Tibial nerve (tissue), 4 donors: ENCODE results near the gene QSOX1. TPM values are rescaled to one million over a fixed set of nuclear protein-coding genes. Genes with fewer than 3 reads are reported as not detected.

Experiments used
- DNase-seq, 2 donors: peaks; one replicate each; pipeline ENCODE4 v3.0.0-alpha.2; 2019; ENCODE audit warnings: low spot score in 2 of 2
- H3K27ac ChIP-seq, 4 donors: fragments of 200-600 bp; sonication (generic) in 3 of 4; one replicate each; pipeline ENCODE4 v1.5.1; 2017 to 2019; ENCODE audit warnings: mild to moderate bottlenecking in 1 of 4
- H3K27me3 ChIP-seq, 2 donors: fragments of 200-600 bp; sonication (generic) in 1 of 2; one replicate each; pipeline versions ENCODE4 v1.5.1 to v1.6.0; 2017 to 2019
- H3K36me3 ChIP-seq, 3 donors: fragments of 200-600 bp; sonication (generic); one replicate each; pipeline ENCODE4 v1.5.1; 2018 to 2019
- H3K4me1 ChIP-seq, 4 donors: fragments of 200-600 bp; sonication (generic) in 3 of 4; one replicate each; pipeline ENCODE4 v1.5.1; 2017 to 2019
- H3K4me3 ChIP-seq, 4 donors: fragments of 200-600 bp; sonication (generic) in 3 of 4; one replicate each; pipeline ENCODE4 v1.5.1; 2017 to 2019; ENCODE audit warnings: mild to moderate bottlenecking in 1 of 4, moderate library complexity in 1 of 4
- H3K9me3 ChIP-seq, 4 donors: fragments of 200-600 bp; sonication (generic) in 3 of 4; one replicate each; pipeline ENCODE4 v1.5.1; 2017 to 2019
- CTCF ChIP-seq, 5 experiments: fragments of 200-600 bp in 3 of 5; fragments of 450-650 bp in 2 of 5; sonication (generic) in 3 of 5; IDR thresholded peaks; one replicate each; pipeline ENCODE4 v1.5.1; 2016 to 2019; ENCODE audit warnings: antibody characterized with exemption in 5 of 5, mild to moderate bottlenecking in 3 of 5, moderate library complexity in 2 of 5
- EP300 ChIP-seq, 2 donors: sonication (generic); formaldehyde crosslinking; IDR thresholded peaks; one replicate each; pipeline ENCODE4 v1.6.1; 2017; ENCODE audit warnings: antibody characterized with exemption in 2 of 2, mild to moderate bottlenecking in 1 of 2
- POLR2A ChIP-seq, 2 donors: fragments of 450-650 bp; IDR thresholded peaks; one replicate each; pipeline ENCODE4 v1.6.1; 2017; ENCODE audit warnings: antibody characterized with exemption in 2 of 2, mild to moderate bottlenecking in 2 of 2, moderate library complexity in 2 of 2
- WGBS, 2 donors: methylation state at CpG; one replicate each; pipeline ENCODE4 v1.1.5; 2018; 5-methylcytosine and 5-hydroxymethylcytosine counted together
- total RNA-seq, 4 donors: library from RNA; depleted of rRNA; stranded (reverse); fragments of >200 nt; gene quantifications; one replicate each; pipeline ENCODE4 v1.1.0, GENCODE V29; 2016

QSOX1 gene
- total RNA-seq, 4 donors from 2014 or later, result 41.0 to 55.5 (median 50.7) TPM

DNA sequence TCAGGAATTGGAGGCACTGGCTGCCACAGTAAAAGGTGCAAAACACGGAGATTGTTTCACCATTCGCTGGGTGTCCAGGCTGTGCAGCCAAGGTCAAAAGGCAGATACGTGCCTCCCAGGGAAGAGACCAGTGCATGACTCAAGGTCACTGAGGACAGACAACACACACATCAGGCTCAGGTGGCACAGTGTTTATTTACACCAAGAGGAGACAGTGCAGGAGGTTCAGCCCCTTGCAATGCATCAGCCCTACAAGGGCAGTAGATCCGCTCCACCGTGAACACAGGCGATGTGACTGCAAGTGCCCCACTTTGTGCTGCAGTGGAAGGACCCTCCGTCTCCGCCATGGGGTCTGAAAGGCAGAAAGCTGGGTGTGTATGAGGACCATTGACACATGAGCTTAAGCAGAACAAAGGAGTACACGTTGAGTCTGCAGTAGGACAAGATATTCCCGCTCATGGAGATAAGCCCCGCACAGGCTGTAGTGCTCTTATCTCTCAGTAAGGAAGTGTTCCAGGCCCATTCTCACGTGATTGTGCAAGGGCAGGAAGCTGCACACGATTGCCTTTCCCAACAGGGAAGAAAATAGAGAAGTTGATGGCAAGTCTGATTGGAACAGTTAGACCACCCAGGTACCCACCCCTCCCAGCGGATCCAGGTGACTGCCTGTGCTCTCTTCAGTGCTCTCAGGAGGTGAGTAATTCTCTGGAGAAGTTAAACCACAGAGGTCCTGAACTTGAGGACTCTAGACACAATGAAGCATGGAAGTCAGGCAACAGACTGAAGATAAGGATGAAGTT, 37.5 kb upstream of the QSOX1 start:
- DNase-seq, result no peak
- 81 to 84% methylated on average over 14 of the region's 14 CpGs for WGBS, 2 donors
- no peaks in the 10 kb centered on the region for H3K27me3 ChIP-seq
- H3K27ac ChIP-seq, result no peak overlapping the region
- no peaks in the 10 kb centered on the region for H3K9me3 ChIP-seq
- no peak overlapping the region for H3K4me3 ChIP-seq
- H3K36me3 ChIP-seq, result peaks cover 0 to 16% (median 0%) of the 10 kb centered on the region in 3 donors
- no peaks in the 10 kb centered on the region for H3K4me1 ChIP-seq
- TF ChIP-seq EP300 (IDR thresholded peaks at IDR 0.05), result no peak
- TF ChIP-seq CTCF (IDR thresholded peaks at IDR 0.05), result no peak

DNA sequence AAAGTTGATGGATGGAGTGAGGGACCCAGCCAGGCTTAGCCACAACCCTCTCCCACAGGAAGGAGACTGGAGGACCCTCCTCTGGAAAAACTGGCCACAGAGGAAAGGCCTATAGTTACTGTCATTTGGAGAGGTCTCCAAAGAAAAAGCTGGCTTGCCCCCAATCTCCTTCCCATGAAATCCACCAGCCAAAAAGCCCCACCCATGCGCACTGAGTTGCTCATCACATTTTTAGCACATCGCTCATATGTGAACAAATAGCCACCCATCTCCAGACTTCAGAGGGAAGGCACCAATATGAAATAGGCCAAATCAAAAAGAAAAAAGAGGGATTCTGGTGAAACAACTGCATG, 36.9 kb upstream of the QSOX1 start:
- 90 to 100% methylated on average over 2 of the region's 2 CpGs for WGBS, 2 donors
- Histone ChIP-seq H3K27ac (no peak overlapping the region), H3K4me1 (no peaks in the 10 kb centered on the region), H3K27me3 (no peaks in the 10 kb centered on the region), H3K9me3 (no peaks in the 10 kb centered on the region), H3K36me3 (peaks cover 0 to 10% (median 0%) of the 10 kb centered on the region in 3 donors), H3K4me3 (no peak overlapping the region)
- DNase-seq, result no peak
- TF ChIP-seq EP300 (IDR thresholded peaks at IDR 0.05) (no peak), CTCF (IDR thresholded peaks at IDR 0.05) (no peak), POLR2A (IDR thresholded peaks at IDR 0.05) (no peak)

- Histone ChIP-seq H3K36me3 (no peaks in the 10 kb centered on the region), H3K27me3 (no peaks in the 10 kb centered on the region), H3K27ac (no peak overlapping the region), H3K4me3 (no peak overlapping the region), H3K4me1 (no peaks in the 10 kb centered on the region), H3K9me3 (no peaks in the 10 kb centered on the region)
- TF ChIP-seq EP300 (IDR thresholded peaks at IDR 0.05) (no peak), CTCF (IDR thresholded peaks at IDR 0.05) (no peak), POLR2A (IDR thresholded peaks at IDR 0.05) (no peak)
- DNase-seq, result no peak
- WGBS, 2 donors, result 83 to 85% methylated on average over 2 of the region's 2 CpGs
Observed at GRCh38 chr1:180119837-180120236, 34.8 kb upstream of the QSOX1 start.

DNA sequence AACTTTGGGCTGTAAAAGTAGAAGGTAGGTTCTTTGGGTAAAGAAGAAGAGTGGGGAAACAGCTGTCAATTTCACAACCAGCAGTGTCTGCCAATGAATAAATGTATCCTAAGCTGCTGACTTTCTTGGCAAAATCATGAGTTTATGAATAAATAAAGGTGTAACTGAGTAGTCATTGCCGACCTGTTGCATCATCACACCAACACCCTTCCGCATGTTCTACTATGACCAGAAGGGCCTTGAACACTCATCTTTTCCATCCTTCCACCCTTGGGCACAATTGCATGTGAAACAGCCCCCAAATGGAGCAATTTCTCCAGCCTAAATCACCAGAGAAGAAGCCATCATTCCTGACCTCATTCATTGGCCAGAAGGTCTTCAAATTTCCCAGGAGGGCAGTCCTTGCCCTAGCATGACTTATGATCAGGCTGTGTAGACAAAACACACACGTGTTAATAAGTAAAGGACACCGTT, 31.2 kb upstream of the QSOX1 start:
- Histone ChIP-seq H3K4me1 (no peaks in the 10 kb centered on the region), H3K9me3 (no peaks in the 10 kb centered on the region), H3K27ac (no peak overlapping the region), H3K36me3 (no peaks in the 10 kb centered on the region), H3K4me3 (no peak overlapping the region), H3K27me3 (no peaks in the 10 kb centered on the region)
- no peak for TF ChIP-seq POLR2A (IDR thresholded peaks at IDR 0.05)
- no peak for TF ChIP-seq EP300 (IDR thresholded peaks at IDR 0.05)
- TF ChIP-seq CTCF (IDR thresholded peaks at IDR 0.05), result no peak
- no peak for DNase-seq
- 89 to 90% methylated on average over 4 of the region's 4 CpGs for WGBS, 2 donors

GRCh38 chr1:180130651-180131050, 24.0 kb upstream of the QSOX1 start:
- H3K4me3 ChIP-seq, result no peak overlapping the region
- no peak overlapping the region for H3K27ac ChIP-seq
- no peak for DNase-seq
- H3K27me3 ChIP-seq, result no peaks in the 10 kb centered on the region
- WGBS, 2 donors, result 92 to 97% methylated on average over 2 of the region's 2 CpGs
- H3K4me1 ChIP-seq, result no peaks in the 10 kb centered on the region
- no peak for TF ChIP-seq CTCF (IDR thresholded peaks at IDR 0.05)
- no peaks in the 10 kb centered on the region for H3K9me3 ChIP-seq
- no peaks in the 10 kb centered on the region for H3K36me3 ChIP-seq
